ENCODE measurements around the gene FBXW7. TPM values are rescaled to one million over a fixed set of nuclear protein-coding genes. Genes with fewer than 3 reads are reported as not detected.

Gene FBXW7
- total RNA-seq, 2 donors from 2014 or later: 37.4 to 39.6 TPM

- Mint-ChIP-seq H3K4me3 (no peak overlapping the region), H3K27ac (no peak overlapping the region), H3K36me3 (ENCODE audit: low read depth) (peaks cover 87% of the 10 kb centered on the region), H3K4me1 (no peaks in the 10 kb centered on the region), H3K9me3 (no peaks in the 10 kb centered on the region), H3K27me3 (no peaks in the 10 kb centered on the region)
- ATAC-seq (replicated peaks): no peak
Observed at GRCh38 chr4:152334931-152335330, 201.0 kb downstream of the FBXW7 start.

GRCh38 chr4:152331042-152331441 is 204.8 kb downstream of the FBXW7 start:
- Mint-ChIP-seq H3K36me3 (ENCODE audit: low read depth) (peaks cover 83% of the 10 kb centered on the region), H3K27me3 (no peaks in the 10 kb centered on the region), H3K4me1 (peaks cover 15% of the 10 kb centered on the region), H3K27ac (no peak overlapping the region), H3K9me3 (no peaks in the 10 kb centered on the region), H3K4me3 (no peak overlapping the region)
- ATAC-seq (replicated peaks): no peak

DNA sequence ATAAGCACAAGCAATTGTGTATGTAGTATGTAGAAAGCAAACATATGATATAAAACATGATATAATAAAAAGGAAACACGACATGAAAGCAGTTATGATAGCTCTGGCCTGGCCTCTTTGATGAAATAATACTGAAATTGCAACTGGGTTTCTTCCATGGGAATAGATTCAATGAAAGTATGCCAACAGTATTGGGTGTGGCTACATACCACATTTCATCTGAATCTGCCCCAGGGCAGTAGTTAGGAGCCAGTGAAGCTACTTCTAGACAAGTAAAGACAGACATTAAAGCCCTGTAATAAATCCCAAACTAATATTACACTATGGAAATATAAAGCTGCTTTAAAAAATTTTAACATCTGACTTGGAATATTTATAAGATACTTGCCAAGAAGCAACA is 207.3 kb downstream of the FBXW7 start:
- Mint-ChIP-seq H3K36me3 (ENCODE audit: low read depth) (peaks cover 86% of the 10 kb centered on the region), H3K9me3 (no peaks in the 10 kb centered on the region), H3K27ac (peak overlapping the region; percentile 83), H3K4me1 (peaks cover 15% of the 10 kb centered on the region), H3K27me3 (no peaks in the 10 kb centered on the region), H3K4me3 (no peak overlapping the region)
- peak; percentile 18 for ATAC-seq (replicated peaks)

GRCh38 chr4:152327606-152328453 is 208.1 kb downstream of the FBXW7 start:
- Mint-ChIP-seq H3K27ac (peak overlapping the region; percentile 83), H3K4me1 (peaks cover 15% of the 10 kb centered on the region), H3K36me3 (ENCODE audit: low read depth) (peaks cover 89% of the 10 kb centered on the region), H3K9me3 (no peaks in the 10 kb centered on the region), H3K4me3 (peak overlapping the region; percentile 59), H3K27me3 (no peaks in the 10 kb centered on the region)
- ATAC-seq (replicated peaks): peak; percentile 78

DNA sequence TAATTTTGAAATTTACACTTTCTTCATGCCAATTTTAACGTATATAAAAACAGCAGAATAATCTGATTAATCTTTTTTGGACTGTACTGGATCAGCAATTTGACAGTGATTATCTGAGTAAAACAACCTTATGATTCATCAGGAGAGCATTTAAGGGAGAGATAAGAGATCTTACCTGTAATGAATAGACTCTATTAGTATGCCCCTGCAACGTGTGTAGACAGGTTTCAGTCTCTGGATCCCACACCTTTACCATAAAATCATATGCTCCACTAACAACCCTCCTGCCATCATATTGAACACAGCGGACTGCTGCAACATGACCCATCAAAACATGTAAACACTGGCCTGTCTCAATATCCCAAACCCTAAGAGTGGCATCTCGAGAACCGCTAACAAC is 210.1 kb downstream of the FBXW7 start:
- Mint-ChIP-seq H3K4me1 (peaks cover 15% of the 10 kb centered on the region), H3K9me3 (no peaks in the 10 kb centered on the region), H3K4me3 (no peak overlapping the region), H3K27me3 (no peaks in the 10 kb centered on the region), H3K27ac (no peak overlapping the region), H3K36me3 (ENCODE audit: low read depth) (peaks cover 85% of the 10 kb centered on the region)
- ATAC-seq (replicated peaks): no peak

DNA sequence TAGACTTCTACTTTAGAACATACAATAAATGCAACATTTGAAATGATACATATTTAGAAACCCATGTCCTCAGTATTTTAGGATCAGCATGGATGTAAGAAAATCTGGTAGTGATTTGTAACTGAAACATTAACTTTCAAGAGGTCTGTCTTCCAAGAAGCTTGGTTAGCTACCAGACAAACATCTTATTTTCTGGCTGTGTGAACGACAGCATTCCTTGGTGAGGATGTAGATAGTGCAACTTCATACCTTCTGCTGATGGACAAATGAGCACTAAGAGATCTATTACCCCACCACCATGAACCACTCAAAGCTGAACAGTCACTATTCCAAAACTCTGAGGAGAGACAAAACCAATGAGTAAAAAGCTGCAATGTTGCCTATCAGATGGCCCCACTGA is 212.7 kb downstream of the FBXW7 start:
- H3K4me3 Mint-ChIP-seq: no peak overlapping the region
- no peak overlapping the region for H3K27ac Mint-ChIP-seq
- peaks cover 66% of the 10 kb centered on the region for H3K36me3 Mint-ChIP-seq (ENCODE audit: low read depth)
- H3K27me3 Mint-ChIP-seq: no peaks in the 10 kb centered on the region
- H3K9me3 Mint-ChIP-seq: no peaks in the 10 kb centered on the region
- H3K4me1 Mint-ChIP-seq: peaks cover 11% of the 10 kb centered on the region
- ATAC-seq (replicated peaks): no peak

GRCh38 chr4:152322656-152323055 is 213.2 kb downstream of the FBXW7 start:
- Mint-ChIP-seq H3K27me3 (no peaks in the 10 kb centered on the region), H3K27ac (no peak overlapping the region), H3K36me3 (ENCODE audit: low read depth) (peaks cover 60% of the 10 kb centered on the region), H3K4me3 (no peak overlapping the region), H3K4me1 (peaks cover 5% of the 10 kb centered on the region), H3K9me3 (no peaks in the 10 kb centered on the region)
- ATAC-seq (replicated peaks): no peak

DNA sequence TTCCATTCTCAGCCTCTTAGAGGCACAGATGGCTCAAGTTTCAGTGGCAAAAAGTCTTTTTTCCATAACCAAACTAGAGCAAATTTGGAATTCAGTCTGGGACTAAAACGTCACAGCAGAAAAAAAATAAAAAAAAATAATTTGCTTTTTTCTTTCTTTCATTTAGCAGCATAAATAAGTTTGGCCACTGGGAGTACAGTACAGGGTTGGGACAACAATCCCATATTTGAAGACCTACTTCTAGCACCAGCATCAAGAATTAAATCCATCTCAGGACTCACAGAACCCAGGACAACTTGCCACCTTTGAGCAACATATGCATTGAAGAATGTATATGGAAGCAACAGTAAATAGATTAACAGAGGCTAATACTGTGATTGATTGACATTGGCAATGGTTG is 214.0 kb downstream of the FBXW7 start:
- no peaks in the 10 kb centered on the region for H3K4me1 Mint-ChIP-seq
- H3K4me3 Mint-ChIP-seq: no peak overlapping the region
- H3K36me3 Mint-ChIP-seq (ENCODE audit: low read depth): peaks cover 53% of the 10 kb centered on the region
- ATAC-seq (replicated peaks): no peak
- no peak overlapping the region for H3K27ac Mint-ChIP-seq
- no peaks in the 10 kb centered on the region for H3K9me3 Mint-ChIP-seq
- no peaks in the 10 kb centered on the region for H3K27me3 Mint-ChIP-seq

DNA sequence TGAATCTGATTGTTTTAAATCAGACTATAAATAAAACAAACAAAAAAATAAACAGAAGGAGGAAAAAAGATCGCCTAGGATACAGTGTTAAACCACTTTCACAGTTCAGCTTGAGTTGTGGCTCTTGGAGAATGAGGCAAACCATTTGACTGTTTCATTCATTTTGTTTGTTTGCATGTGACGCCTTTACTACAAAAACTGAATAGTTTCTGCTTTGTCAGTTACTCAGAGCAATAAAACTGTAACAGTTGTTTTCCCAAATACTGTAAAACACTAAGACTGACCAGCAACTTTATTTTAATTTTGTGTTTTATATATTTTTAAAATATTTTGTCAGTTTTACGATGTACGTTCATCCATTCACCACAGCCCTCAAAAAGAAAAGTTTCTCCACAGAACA is 214.5 kb downstream of the FBXW7 start:
- Mint-ChIP-seq H3K9me3 (no peaks in the 10 kb centered on the region), H3K4me1 (no peaks in the 10 kb centered on the region), H3K27ac (no peak overlapping the region), H3K27me3 (no peaks in the 10 kb centered on the region), H3K36me3 (ENCODE audit: low read depth) (peaks cover 53% of the 10 kb centered on the region), H3K4me3 (no peak overlapping the region)
- ATAC-seq (replicated peaks): no peak

DNA sequence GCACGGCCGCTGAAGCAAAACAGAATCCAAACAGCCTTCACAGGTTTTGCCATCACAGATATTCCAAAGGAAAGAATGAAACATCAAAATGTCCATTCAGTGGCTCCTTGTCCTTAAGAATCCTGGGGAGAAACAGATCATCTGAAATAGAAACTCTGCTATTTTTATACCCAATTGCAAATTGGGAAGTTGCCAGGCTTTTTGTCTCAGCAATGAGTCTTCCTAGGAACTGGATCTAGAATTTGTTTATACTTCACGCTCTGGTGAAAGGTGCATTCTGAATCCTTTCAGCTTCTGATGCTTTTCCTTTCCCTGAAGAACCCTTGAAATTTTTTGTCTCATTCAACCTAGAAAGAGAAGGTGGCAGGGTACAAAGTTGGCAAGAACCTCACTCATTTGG is 218.9 kb downstream of the FBXW7 start:
- Mint-ChIP-seq H3K36me3 (ENCODE audit: low read depth) (peaks cover 13% of the 10 kb centered on the region), H3K4me3 (no peak overlapping the region), H3K4me1 (no peaks in the 10 kb centered on the region), H3K27ac (no peak overlapping the region), H3K9me3 (no peaks in the 10 kb centered on the region), H3K27me3 (no peaks in the 10 kb centered on the region)
- no peak for ATAC-seq (replicated peaks)

DNA sequence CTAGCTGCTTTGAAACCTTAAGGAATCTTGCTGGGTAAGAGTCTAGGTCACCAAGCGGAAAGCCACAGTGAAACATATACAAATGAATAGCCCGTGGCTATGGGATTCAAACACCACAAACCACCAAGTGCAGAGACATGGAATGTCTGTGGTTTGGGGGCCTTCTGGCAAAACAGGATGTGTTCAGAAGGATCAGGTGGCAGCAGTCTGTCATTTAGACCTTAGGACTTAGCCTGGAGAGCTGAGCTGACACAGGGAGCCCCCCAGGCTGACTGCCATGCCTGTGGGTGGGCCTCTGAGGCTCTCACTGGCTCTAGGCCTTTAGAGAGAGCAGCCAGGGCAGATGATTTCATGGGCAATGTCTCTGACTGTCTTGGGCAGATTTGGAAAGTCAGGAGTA is 225.6 kb downstream of the FBXW7 start:
- H3K36me3 Mint-ChIP-seq (ENCODE audit: low read depth): no peaks in the 10 kb centered on the region
- H3K4me1 Mint-ChIP-seq: no peaks in the 10 kb centered on the region
- no peak for ATAC-seq (replicated peaks)
- H3K27me3 Mint-ChIP-seq: no peaks in the 10 kb centered on the region
- no peak overlapping the region for H3K27ac Mint-ChIP-seq
- no peak overlapping the region for H3K4me3 Mint-ChIP-seq
- no peaks in the 10 kb centered on the region for H3K9me3 Mint-ChIP-seq

DNA sequence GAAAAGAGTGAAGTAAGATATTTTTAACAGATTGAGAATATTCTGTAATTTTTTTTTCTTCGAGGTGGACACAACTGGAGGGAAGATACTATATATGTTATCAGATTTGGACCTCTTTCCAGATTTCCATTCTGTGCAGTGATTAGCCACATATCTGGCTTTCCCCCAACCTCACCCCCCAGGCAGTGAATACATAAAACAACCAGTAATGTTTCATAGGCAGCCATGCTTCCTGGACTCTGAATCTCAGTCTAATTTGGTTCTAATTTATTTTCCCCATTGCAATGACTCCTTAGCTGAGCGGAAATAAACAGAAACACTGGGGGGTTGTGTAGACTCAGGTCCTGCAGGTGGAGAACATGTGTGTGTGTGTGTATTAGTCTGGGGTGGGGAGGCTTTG is 226.5 kb downstream of the FBXW7 start:
- ATAC-seq (replicated peaks): no peak
- H3K27me3 Mint-ChIP-seq: no peaks in the 10 kb centered on the region
- H3K9me3 Mint-ChIP-seq: no peaks in the 10 kb centered on the region
- no peaks in the 10 kb centered on the region for H3K4me1 Mint-ChIP-seq
- H3K27ac Mint-ChIP-seq: no peak overlapping the region
- H3K4me3 Mint-ChIP-seq: no peak overlapping the region
- H3K36me3 Mint-ChIP-seq (ENCODE audit: low read depth): no peaks in the 10 kb centered on the region

DNA sequence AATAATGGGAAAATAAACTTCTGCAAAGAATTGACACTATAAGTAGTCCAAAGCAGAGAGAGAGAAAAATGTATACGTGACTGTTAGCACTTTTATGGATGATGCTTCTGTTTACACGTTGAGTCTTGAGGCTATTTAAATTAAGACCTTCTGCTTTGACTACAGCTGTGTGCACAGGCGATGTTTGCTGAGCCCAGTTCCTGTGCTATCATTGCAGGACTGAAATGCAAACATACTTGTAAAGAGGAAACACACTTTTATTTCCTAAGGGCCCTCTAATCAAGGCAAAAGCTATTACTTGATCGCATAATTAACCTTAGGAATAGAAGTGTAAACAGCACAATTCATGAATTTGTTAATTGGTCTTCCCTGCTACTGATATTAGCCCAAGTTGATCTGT is 226.9 kb downstream of the FBXW7 start:
- Mint-ChIP-seq H3K9me3 (no peaks in the 10 kb centered on the region), H3K4me1 (no peaks in the 10 kb centered on the region), H3K27ac (no peak overlapping the region), H3K4me3 (no peak overlapping the region), H3K36me3 (ENCODE audit: low read depth) (no peaks in the 10 kb centered on the region), H3K27me3 (no peaks in the 10 kb centered on the region)
- ATAC-seq (replicated peaks): no peak

DNA sequence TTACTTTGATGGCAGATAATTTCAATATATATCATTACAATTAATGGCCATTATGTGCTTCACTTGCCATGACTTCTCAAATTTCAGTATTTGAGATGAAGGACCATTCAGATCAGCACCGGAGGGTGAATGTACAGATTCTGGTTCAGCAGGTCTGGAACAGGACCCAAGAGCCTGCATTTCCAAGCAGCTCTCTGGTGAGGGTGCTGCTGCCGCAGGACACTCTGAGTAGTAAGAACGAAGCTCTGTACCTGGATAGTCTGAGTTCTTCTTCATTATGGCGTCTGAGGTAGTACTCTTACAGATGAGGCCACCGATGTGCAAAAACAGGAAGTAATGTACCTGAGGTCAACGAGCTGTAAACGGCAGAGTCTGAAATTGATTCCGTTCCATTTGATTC is 228.2 kb downstream of the FBXW7 start:
- H3K27ac Mint-ChIP-seq: no peak overlapping the region
- H3K4me1 Mint-ChIP-seq: no peaks in the 10 kb centered on the region
- no peaks in the 10 kb centered on the region for H3K27me3 Mint-ChIP-seq
- no peaks in the 10 kb centered on the region for H3K9me3 Mint-ChIP-seq
- no peak for ATAC-seq (replicated peaks)
- H3K36me3 Mint-ChIP-seq (ENCODE audit: low read depth): no peaks in the 10 kb centered on the region
- no peak overlapping the region for H3K4me3 Mint-ChIP-seq

DNA sequence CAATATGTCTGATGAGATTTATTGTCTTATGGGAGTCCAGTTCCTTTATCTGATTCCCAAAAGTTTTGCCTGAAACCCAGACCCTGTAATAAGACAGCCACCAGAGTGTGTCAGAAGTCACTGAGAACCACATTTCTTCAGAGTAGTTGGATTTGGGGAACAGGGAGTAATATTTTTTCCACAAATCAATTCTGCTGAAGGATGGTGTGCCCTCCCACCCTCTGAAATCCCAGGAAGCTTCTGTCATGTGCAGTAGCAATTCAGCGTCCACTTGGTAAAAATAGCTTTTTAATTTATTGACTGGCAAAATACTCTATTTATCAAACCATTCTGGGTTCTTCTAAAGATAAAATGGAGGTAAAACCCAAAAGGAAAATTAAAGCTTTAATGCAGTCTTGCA is 229.4 kb downstream of the FBXW7 start:
- no peak overlapping the region for H3K27ac Mint-ChIP-seq
- ATAC-seq (replicated peaks): no peak
- no peaks in the 10 kb centered on the region for H3K4me1 Mint-ChIP-seq
- H3K4me3 Mint-ChIP-seq: no peak overlapping the region
- H3K27me3 Mint-ChIP-seq: no peaks in the 10 kb centered on the region
- H3K36me3 Mint-ChIP-seq (ENCODE audit: low read depth): no peaks in the 10 kb centered on the region
- no peaks in the 10 kb centered on the region for H3K9me3 Mint-ChIP-seq

DNA sequence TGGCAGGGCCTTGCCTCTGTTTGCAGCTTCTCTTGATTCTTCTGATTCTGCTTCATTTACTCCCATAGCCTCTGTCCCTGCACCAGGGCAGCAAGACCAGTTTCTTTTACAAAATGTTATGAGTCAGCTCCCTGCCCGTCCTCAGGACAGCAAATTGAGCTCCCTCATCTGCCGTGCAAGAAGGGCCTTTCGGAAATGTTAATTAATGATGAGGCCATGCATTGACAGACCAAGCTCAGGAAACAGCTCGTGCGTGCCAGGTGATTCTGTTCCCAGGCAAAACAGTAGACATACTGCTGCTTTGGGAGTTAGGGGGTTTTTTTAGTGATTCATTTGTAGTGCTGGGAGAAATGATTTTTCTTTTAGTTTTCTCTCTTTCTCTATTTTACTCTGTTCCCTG is 231.7 kb downstream of the FBXW7 start:
- no peak overlapping the region for H3K4me3 Mint-ChIP-seq
- no peaks in the 10 kb centered on the region for H3K9me3 Mint-ChIP-seq
- no peak overlapping the region for H3K27ac Mint-ChIP-seq
- no peaks in the 10 kb centered on the region for H3K4me1 Mint-ChIP-seq
- H3K27me3 Mint-ChIP-seq: no peaks in the 10 kb centered on the region
- no peaks in the 10 kb centered on the region for H3K36me3 Mint-ChIP-seq (ENCODE audit: low read depth)
- no peak for ATAC-seq (replicated peaks)
